GM10847 (cell line): ENCODE results near the gene SREBF2.

Experiments used
- POLR2A ChIP-seq: IDR thresholded peaks from 2 replicates; pipeline ENCODE4 v1.6.1; 2011; ENCODE audit not compliant: insufficient read length; ENCODE audit errors: extremely low read depth

The SREBF2 gene

GRCh38 chr22:41913842-41914534 lies 81.1 kb downstream of the SREBF2 start:
- TF ChIP-seq POLR2A: no peak

GRCh38 chr22:41914611-41915034 lies 81.7 kb downstream of the SREBF2 start:
- TF ChIP-seq POLR2A: no peak

GRCh38 chr22:41915035-41915785 lies 82.3 kb downstream of the SREBF2 start, which contains the start of gene SHISA8:
SHISA8 (minus strand) TSS chr22:41915074; CDS start chr22:41914667, 407 bp downstream.
- no peak for TF ChIP-seq POLR2A

- TF ChIP-seq POLR2A: no peak
These were observed 83.0 kb downstream of the SREBF2 start for GRCh38 chr22:41915786-41916493.

- TF ChIP-seq POLR2A: no peak
These were observed 83.9 kb downstream of the SREBF2 start for GRCh38 chr22:41916745-41917358.

GRCh38 chr22:41917375-41917902 lies 84.5 kb downstream of the SREBF2 start:
- TF ChIP-seq POLR2A: no peak

- TF ChIP-seq POLR2A: peak; percentile 18
These were observed 85.2 kb downstream of the SREBF2 start for GRCh38 chr22:41917903-41918791.

- peak; percentile 67 for TF ChIP-seq POLR2A
These were observed 86.7 kb downstream of the SREBF2 start for GRCh38 chr22:41919357-41920224.

- no peak for TF ChIP-seq POLR2A
These were observed 87.5 kb downstream of the SREBF2 start for GRCh38 chr22:41920271-41920976.

GRCh38 chr22:41922328-41922727 lies 89.4 kb downstream of the SREBF2 start:
- TF ChIP-seq POLR2A: no peak

- no peak for TF ChIP-seq POLR2A
These were observed 90.2 kb downstream of the SREBF2 start for GRCh38 chr22:41922940-41923594.
